Astrocyte (in vitro differentiated cells and primary cell): ENCODE data around the gene BCAT1. TPM values are rescaled to one million over a fixed set of nuclear protein-coding genes. Genes with fewer than 3 reads are reported as not detected.

ENCODE experiments used
- DNase-seq: peaks from one replicate; pipeline ENCODE4 v3.0.0-alpha.2; 2010; ENCODE audit warnings: low read depth
- FAIRE-seq: peaks from 2 replicates; lab custom pipeline; 2011; peaks lifted over from hg19 to GRCh38; lab: Jason Lieb, UNC
- H2AFZ ChIP-seq: 2 replicates; pipeline ENCODE4 v1.6.0; 2012; ENCODE audit warnings: low read depth, low read length, inconsistent platforms
- H3K27ac ChIP-seq: 2 replicates; pipeline ENCODE4 v1.5.1; 2011; ENCODE audit warnings: low read depth, low read length, inconsistent platforms
- H3K27me3 ChIP-seq: 2 replicates; pipeline ENCODE4 v1.6.0; 2011; ENCODE audit warnings: low read length, inconsistent platforms; ENCODE audit not compliant: insufficient read depth
- H3K36me3 ChIP-seq: 2 replicates; pipeline ENCODE4 v1.5.1; 2011; ENCODE audit warnings: low read length, inconsistent platforms; ENCODE audit not compliant: insufficient read depth
- H3K4me1 ChIP-seq: 2 replicates; pipeline ENCODE4 v1.5.1; 2011; ENCODE audit warnings: low read length, inconsistent platforms; ENCODE audit not compliant: insufficient read depth
- H3K4me2 ChIP-seq: 2 replicates; pipeline ENCODE4 v1.6.0; 2012; ENCODE audit warnings: low read length, inconsistent platforms
- H3K4me3 ChIP-seq: 2 replicates; pipeline ENCODE4 v1.5.1; 2011; ENCODE audit warnings: low read depth, mild to moderate bottlenecking, low read length, inconsistent platforms; ENCODE audit not compliant: insufficient read depth
- H3K79me2 ChIP-seq: 2 replicates; pipeline ENCODE4 v1.6.0; 2012; ENCODE audit warnings: mild to moderate bottlenecking, low read length, inconsistent platforms; ENCODE audit not compliant: insufficient read depth
- H3K9ac ChIP-seq: 2 replicates; pipeline ENCODE4 v1.6.0; 2012; ENCODE audit warnings: mild to moderate bottlenecking, low read length, inconsistent platforms
- H3K9me3 ChIP-seq: 2 replicates; pipeline ENCODE4 v1.5.1; 2012; ENCODE audit warnings: low read depth, mild to moderate bottlenecking, low read length, inconsistent platforms; ENCODE audit not compliant: insufficient read depth
- H4K20me1 ChIP-seq: 2 replicates; pipeline ENCODE4 v1.6.0; 2012; ENCODE audit warnings: low read length, inconsistent platforms; ENCODE audit not compliant: insufficient read depth
- H3K27ac Mint-ChIP-seq: one replicate; pipeline ENCODE4 v1.8.0; 2021; ENCODE audit warnings: mild to moderate bottlenecking, mixed read lengths; ENCODE audit not compliant: unreplicated experiment
- H3K27me3 Mint-ChIP-seq: one replicate; pipeline ENCODE4 v1.8.0; 2021; ENCODE audit warnings: low read depth, mixed read lengths; ENCODE audit not compliant: unreplicated experiment
- H3K36me3 Mint-ChIP-seq: one replicate; pipeline ENCODE4 v1.8.0; 2021; ENCODE audit warnings: low read depth, mixed read lengths; ENCODE audit not compliant: unreplicated experiment
- H3K4me1 Mint-ChIP-seq: one replicate; pipeline ENCODE4 v1.8.0; 2021; ENCODE audit warnings: low read depth, mixed read lengths; ENCODE audit not compliant: unreplicated experiment
- H3K4me3 Mint-ChIP-seq: one replicate; pipeline ENCODE4 v1.8.0; 2021; ENCODE audit warnings: mild to moderate bottlenecking, moderate library complexity, mixed read lengths; ENCODE audit not compliant: unreplicated experiment
- H3K9me3 Mint-ChIP-seq: one replicate; pipeline ENCODE4 v1.8.0; 2021; ENCODE audit warnings: mild to moderate bottlenecking, mixed read lengths; ENCODE audit not compliant: unreplicated experiment
- EZH2 ChIP-seq: IDR thresholded peaks from 2 replicates; pipeline ENCODE4 v1.6.1; 2012; ENCODE audit warnings: mild to moderate bottlenecking, low read length, inconsistent platforms; ENCODE audit not compliant: insufficient read depth
- total RNA-seq: library from RNA; stranded (reverse); gene quantifications from 2 replicates; pipeline ENCODE4 v1.2.1, GENCODE V29; 2021
- TF ChIP-seq, protein P1 (sequence below): IDR thresholded peaks from 2 replicates; pipeline ENCODE4 v1.5.1; 2011; ENCODE audit warnings: low read depth, mild to moderate bottlenecking, inconsistent platforms, low read length, moderate library complexity; ENCODE audit not compliant: insufficient read depth

BCAT1 gene
- total RNA-seq, 1 donor from 2014 or later, result 476 TPM

GRCh38 chr12:24846689-24847088, 102.2 kb downstream of the BCAT1 start:
- Mint-ChIP-seq H3K9me3 (no peaks in the 10 kb centered on the region), H3K36me3 (peaks cover 26% of the 10 kb centered on the region), H3K4me3 (no peak overlapping the region), H3K27ac (no peak overlapping the region), H3K27me3 (no peaks in the 10 kb centered on the region), H3K4me1 (peaks cover 11% of the 10 kb centered on the region)
- no peak overlapping the region for H3K9ac ChIP-seq
- H2AFZ ChIP-seq, result no peak overlapping the region
- FAIRE-seq (peak; percentile 49), DNase-seq (no peak)
- H4K20me1 ChIP-seq, result peaks cover 24% of the 10 kb centered on the region
- H3K4me2 ChIP-seq, result no peak overlapping the region
- no peaks in the 10 kb centered on the region for H3K27me3 ChIP-seq
- no peaks in the 10 kb centered on the region for H3K9me3 ChIP-seq
- no peak overlapping the region for H3K4me3 ChIP-seq
- H3K36me3 ChIP-seq, result peaks cover 5% of the 10 kb centered on the region
- H3K27ac ChIP-seq, result no peak overlapping the region
- H3K4me1 ChIP-seq, result no peaks in the 10 kb centered on the region
- TF ChIP-seq, protein P1, sequence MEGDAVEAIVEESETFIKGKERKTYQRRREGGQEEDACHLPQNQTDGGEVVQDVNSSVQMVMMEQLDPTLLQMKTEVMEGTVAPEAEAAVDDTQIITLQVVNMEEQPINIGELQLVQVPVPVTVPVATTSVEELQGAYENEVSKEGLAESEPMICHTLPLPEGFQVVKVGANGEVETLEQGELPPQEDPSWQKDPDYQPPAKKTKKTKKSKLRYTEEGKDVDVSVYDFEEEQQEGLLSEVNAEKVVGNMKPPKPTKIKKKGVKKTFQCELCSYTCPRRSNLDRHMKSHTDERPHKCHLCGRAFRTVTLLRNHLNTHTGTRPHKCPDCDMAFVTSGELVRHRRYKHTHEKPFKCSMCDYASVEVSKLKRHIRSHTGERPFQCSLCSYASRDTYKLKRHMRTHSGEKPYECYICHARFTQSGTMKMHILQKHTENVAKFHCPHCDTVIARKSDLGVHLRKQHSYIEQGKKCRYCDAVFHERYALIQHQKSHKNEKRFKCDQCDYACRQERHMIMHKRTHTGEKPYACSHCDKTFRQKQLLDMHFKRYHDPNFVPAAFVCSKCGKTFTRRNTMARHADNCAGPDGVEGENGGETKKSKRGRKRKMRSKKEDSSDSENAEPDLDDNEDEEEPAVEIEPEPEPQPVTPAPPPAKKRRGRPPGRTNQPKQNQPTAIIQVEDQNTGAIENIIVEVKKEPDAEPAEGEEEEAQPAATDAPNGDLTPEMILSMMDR, result no peak
- TF ChIP-seq EZH2, result no peak
- no peaks in the 10 kb centered on the region for H3K79me2 ChIP-seq

- Histone ChIP-seq H3K79me2 (no peaks in the 10 kb centered on the region), H3K27me3 (no peaks in the 10 kb centered on the region), H3K27ac (no peak overlapping the region), H4K20me1 (peaks cover 17% of the 10 kb centered on the region), H3K4me3 (no peak overlapping the region), H3K36me3 (peaks cover 10% of the 10 kb centered on the region), H2AFZ (no peak overlapping the region), H3K4me2 (no peak overlapping the region), H3K9me3 (no peaks in the 10 kb centered on the region), H3K9ac (no peak overlapping the region), H3K4me1 (peaks cover 3% of the 10 kb centered on the region)
- Mint-ChIP-seq H3K4me1 (peaks cover 10% of the 10 kb centered on the region), H3K27ac (no peak overlapping the region), H3K36me3 (peaks cover 27% of the 10 kb centered on the region), H3K27me3 (no peaks in the 10 kb centered on the region), H3K9me3 (no peaks in the 10 kb centered on the region), H3K4me3 (no peak overlapping the region)
- FAIRE-seq, result no peak
- no peak for TF ChIP-seq EZH2
- TF ChIP-seq, protein P1, result no peak
- no peak for DNase-seq
Observed at GRCh38 chr12:24845615-24846014, 103.3 kb downstream of the BCAT1 start.

DNA sequence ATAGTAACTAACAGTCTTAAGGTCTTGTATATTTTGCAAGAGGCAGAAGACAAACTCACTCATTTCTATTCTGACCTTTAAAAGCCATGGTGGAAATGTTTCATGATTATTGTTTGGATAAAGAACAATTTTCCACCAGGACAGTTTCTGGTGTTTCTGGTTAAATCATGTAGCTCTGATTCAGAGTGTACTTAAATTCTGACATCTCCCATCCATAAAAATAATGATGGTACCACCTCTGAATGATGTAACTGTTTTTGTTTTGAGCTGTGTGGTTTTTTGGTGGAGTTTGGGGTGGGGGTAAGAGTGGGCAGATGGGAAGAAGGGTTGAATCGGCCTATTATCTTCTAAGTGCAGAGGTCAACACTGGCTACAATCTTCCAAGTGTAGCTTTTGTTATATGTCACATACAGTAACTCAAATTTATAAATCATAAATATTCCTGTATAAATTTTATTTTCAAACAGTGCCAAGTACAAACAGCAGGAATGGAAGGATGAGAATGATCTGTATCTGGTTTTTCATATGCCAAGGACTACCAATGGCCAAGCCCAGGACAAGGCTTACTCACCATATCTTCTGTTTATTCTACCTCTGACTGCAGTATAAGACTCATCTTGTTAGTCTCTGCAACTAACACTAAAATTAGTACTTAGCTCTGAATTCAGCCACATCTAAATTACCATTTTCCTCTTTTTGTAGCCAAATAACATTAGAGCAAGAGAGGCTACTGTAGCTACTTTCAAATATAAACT, 108.7 kb downstream of the BCAT1 start:
- Histone ChIP-seq H3K4me3 (no peak overlapping the region), H3K79me2 (no peaks in the 10 kb centered on the region), H3K9ac (no peak overlapping the region), H3K27me3 (no peaks in the 10 kb centered on the region), H3K36me3 (peaks cover 11% of the 10 kb centered on the region), H3K4me2 (peak overlapping the region; percentile 40), H3K27ac (peak overlapping the region; percentile 74), H3K9me3 (no peaks in the 10 kb centered on the region), H4K20me1 (no peaks in the 10 kb centered on the region), H2AFZ (no peak overlapping the region), H3K4me1 (peaks cover 24% of the 10 kb centered on the region)
- H3K27ac Mint-ChIP-seq, result peak overlapping the region; percentile 28
- TF ChIP-seq EZH2, result no peak
- TF ChIP-seq, protein P1, result no peak
- H3K4me1 Mint-ChIP-seq, result peaks cover 34% of the 10 kb centered on the region
- peaks cover 37% of the 10 kb centered on the region for H3K36me3 Mint-ChIP-seq
- H3K9me3 Mint-ChIP-seq, result no peaks in the 10 kb centered on the region
- no peaks in the 10 kb centered on the region for H3K27me3 Mint-ChIP-seq
- H3K4me3 Mint-ChIP-seq, result no peak overlapping the region
- DNase-seq (peak; percentile 68), FAIRE-seq (peak; percentile 58)
